ENCODE data around the gene CYYR1. TPM values are rescaled to one million over a fixed set of nuclear protein-coding genes. Genes with fewer than 3 reads are reported as not detected.
A peak's percentile ranks its signal among the peaks of the same experiment; 100 is the strongest.

CYYR1 gene
- total and polyA plus RNA-seq, 2 donors (not counting 3 experiments of a cell fraction or from before 2014, with no cell fraction given): 13.2 to 25.7 TPM

GRCh38 chr21:26461500-26461899 lies 111.6 kb downstream of the CYYR1 start:
- Histone ChIP-seq H3K79me2 (ENCODE audit: control insufficient read depth, insufficient read depth, low read length) (no peaks in the 10 kb centered on the region), H3K4me1 (ENCODE audit: control insufficient read depth, extremely low read depth, insufficient read depth, low read length) (no peaks in the 10 kb centered on the region), H3K36me3 (ENCODE audit: control insufficient read depth in 2 of 2, extremely low read depth in 1 of 2, insufficient read depth in 2 of 2, low read length in 2 of 2) (no peaks in the 10 kb centered on the region), H2AFZ (ENCODE audit: low read depth, low read length) (no peak overlapping the region), H3K9me3 (replicated peaks; ENCODE audit: control insufficient read depth, insufficient read depth, low read length) (no peaks in the 10 kb centered on the region), H3K27me3 (ENCODE audit: control insufficient read depth in 2 of 2, insufficient read depth in 2 of 2, low read length in 2 of 2) (no peaks in the 10 kb centered on the region), H4K20me1 (replicated peaks; ENCODE audit: control insufficient read depth, extremely low read depth, insufficient read depth, low read length) (no peaks in the 10 kb centered on the region), H3K4me2 (ENCODE audit: insufficient read depth, low read length) (no peak overlapping the region), H3K27ac (ENCODE audit: insufficient read depth, low read depth, low read length) (no peak overlapping the region), H3K9me1 (replicated peaks; ENCODE audit: control insufficient read depth, extremely low read depth, insufficient read depth, low read length) (no peaks in the 10 kb centered on the region), H3K4me3 (replicated peaks in 1 of 3; ENCODE audit: insufficient read depth in 1 of 3, low read depth in 1 of 3, low read length in 3 of 3) (no peak overlapping the region), H3K9ac (replicated peaks; ENCODE audit: extremely low read depth, insufficient read depth, low read length) (no peak overlapping the region)
- ChIA-PET POLR2A (no interaction called here), CTCF (interaction anchor here (1.5 kb wide), 1 partner anchor 16 kb away, joined by 5 read pairs; no protein-coding TSS in a partner anchor)
- no TSS peak for BruUV-seq (replicated peaks)
- dilution Hi-C loops (cut with MboI; ENCODE audit: extremely low pct_ligation_motif_present, low sequenced_read_pairs): no loop called here
- no peak for TF ChIP-seq CTCF (IDR thresholded peaks at IDR 0.05; ENCODE audit: extremely low read depth in 1 of 2, insufficient read depth in 1 of 2, low read depth in 1 of 2, low read length in 2 of 2)
- TF ChIP-seq JUN (IDR thresholded peaks at IDR 0.05; ENCODE audit: borderline replicate concordance, insufficient read depth, insufficient read length, low read depth): peak; percentile 21
- no peak for TF ChIP-seq POLR2A (IDR thresholded peaks at IDR 0.05; ENCODE audit: low read depth, low read length)
- DNase-seq (ENCODE audit: low read depth, low spot score) (no peak), FAIRE-seq (no peak)
- intact Hi-C loops (cut with micrococcal nuclease): loop anchor here (10.0 kb wide), 1 partner anchor 253 kb away; no protein-coding TSS in a partner anchor

- TF ChIP-seq POLR2A (IDR thresholded peaks at IDR 0.05; ENCODE audit: low read depth, low read length): no peak
- no peak for TF ChIP-seq CTCF (IDR thresholded peaks at IDR 0.05; ENCODE audit: extremely low read depth in 1 of 2, insufficient read depth in 1 of 2, low read depth in 1 of 2, low read length in 2 of 2)
- TF ChIP-seq POLR2AphosphoS5 (IDR thresholded peaks at IDR 0.05; ENCODE audit: insufficient read depth, low read depth, low read length): no peak
- no peak for TF ChIP-seq FOS (IDR thresholded peaks at IDR 0.05; ENCODE audit: borderline replicate concordance, insufficient read depth, low read length)
- TF ChIP-seq MAX (IDR thresholded peaks at IDR 0.05; ENCODE audit: insufficient read depth, insufficient read length): no peak
- TF ChIP-seq MYC (IDR thresholded peaks at IDR 0.05; ENCODE audit: low read depth, low read length): no peak
- no peak for TF ChIP-seq JUN (IDR thresholded peaks at IDR 0.05; ENCODE audit: borderline replicate concordance, insufficient read depth, insufficient read length, low read depth)
- no peak for TF ChIP-seq EZH2 (IDR thresholded peaks at IDR 0.05; ENCODE audit: borderline replicate concordance, low read depth, low read length, severe bottlenecking)
- no peak for TF ChIP-seq GATA2 (IDR thresholded peaks at IDR 0.05; ENCODE audit: insufficient read depth, insufficient read length, low read depth, low read length)
- no peak overlapping the region for H3K9ac ChIP-seq (replicated peaks; ENCODE audit: extremely low read depth, insufficient read depth, low read length)
- FAIRE-seq: no peak
Observed at GRCh38 chr21:26460621-26461020, 112.5 kb downstream of the CYYR1 start.

More at GRCh38 chr21:26460621-26461020, 112.5 kb downstream of the CYYR1 start:
- ChIA-PET POLR2A (interaction anchor here (0.6 kb wide), 1 partner anchor 166 kb away, joined by 5 read pairs; no protein-coding TSS in a partner anchor), CTCF (no interaction called here)
- H3K4me2 ChIP-seq (ENCODE audit: insufficient read depth, low read length): no peak overlapping the region
- no peaks in the 10 kb centered on the region for H3K79me2 ChIP-seq (ENCODE audit: control insufficient read depth, insufficient read depth, low read length)
- H3K4me1 ChIP-seq (ENCODE audit: control insufficient read depth, extremely low read depth, insufficient read depth, low read length): no peaks in the 10 kb centered on the region
- H3K4me3 ChIP-seq (replicated peaks in 1 of 3; ENCODE audit: insufficient read depth in 1 of 3, low read depth in 1 of 3, low read length in 3 of 3): no peak overlapping the region
- no peak overlapping the region for H2AFZ ChIP-seq (ENCODE audit: low read depth, low read length)
- no peaks in the 10 kb centered on the region for H3K27me3 ChIP-seq (ENCODE audit: control insufficient read depth in 2 of 2, insufficient read depth in 2 of 2, low read length in 2 of 2)
- dilution Hi-C loops (cut with MboI; ENCODE audit: extremely low pct_ligation_motif_present, low sequenced_read_pairs): no loop called here
- H3K9me1 ChIP-seq (replicated peaks; ENCODE audit: control insufficient read depth, extremely low read depth, insufficient read depth, low read length): no peaks in the 10 kb centered on the region
- DNase-seq (ENCODE audit: low read depth, low spot score): no peak
- no peaks in the 10 kb centered on the region for H3K36me3 ChIP-seq (ENCODE audit: control insufficient read depth in 2 of 2, extremely low read depth in 1 of 2, insufficient read depth in 2 of 2, low read length in 2 of 2)
- H3K27ac ChIP-seq (ENCODE audit: insufficient read depth, low read depth, low read length): no peak overlapping the region
- intact Hi-C loops (cut with micrococcal nuclease): loop anchor here (10.0 kb wide), 1 partner anchor 254 kb away; no protein-coding TSS in a partner anchor
- BruUV-seq (replicated peaks): no TSS peak
- no peaks in the 10 kb centered on the region for H4K20me1 ChIP-seq (replicated peaks; ENCODE audit: control insufficient read depth, extremely low read depth, insufficient read depth, low read length)
- no peaks in the 10 kb centered on the region for H3K9me3 ChIP-seq (replicated peaks; ENCODE audit: control insufficient read depth, insufficient read depth, low read length)

Measured in endothelial cell of umbilical vein (primary cell).